Measurements from ENCODE around the gene LRRC49.

Gene LRRC49

DNA sequence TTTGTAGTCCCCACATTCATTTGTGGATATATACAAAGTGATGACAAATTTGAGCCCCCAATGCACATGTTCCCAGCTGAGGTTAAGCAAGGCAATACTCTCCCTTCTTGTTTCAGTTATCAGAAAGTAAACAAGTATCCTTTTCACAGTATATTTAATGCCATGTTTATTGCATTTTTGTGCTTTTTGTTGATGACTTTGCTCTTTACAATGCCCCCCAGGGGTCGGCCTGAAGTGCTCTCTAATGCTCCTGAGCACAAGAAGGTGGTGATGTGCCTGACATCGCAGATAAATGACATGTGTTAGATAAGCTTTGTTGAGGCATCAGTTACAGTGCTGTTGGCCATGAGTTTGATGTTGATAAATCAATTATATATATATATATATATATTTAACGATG lies 165.0 kb downstream of the LRRC49 start:
- no peak for DNase-seq

- DNase-seq = no peak
Observed at GRCh38 chr15:71060983-71061382, 168.4 kb downstream of the LRRC49 start.

GRCh38 chr15:71066983-71067382 lies 174.4 kb downstream of the LRRC49 start:
- no peak for DNase-seq

DNA sequence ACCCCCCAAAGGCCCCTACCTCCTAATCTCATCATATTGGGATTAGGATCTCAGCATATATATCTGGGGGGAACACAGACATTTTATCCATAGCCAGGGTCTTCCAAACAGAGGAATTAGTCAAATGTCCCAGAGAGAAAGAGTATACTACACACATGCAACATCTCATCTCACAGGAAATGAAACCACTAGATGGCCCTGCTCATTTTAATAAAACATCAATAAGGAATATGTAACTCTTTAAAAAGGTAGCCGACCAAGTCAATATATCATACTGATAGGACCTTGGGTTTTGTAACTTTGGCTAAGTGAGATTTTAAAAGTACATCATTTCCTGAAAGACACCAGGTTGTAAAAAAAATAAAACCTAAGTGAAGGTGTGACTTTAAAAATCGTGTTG lies 177.1 kb downstream of the LRRC49 start:
- no peak for DNase-seq

DNA sequence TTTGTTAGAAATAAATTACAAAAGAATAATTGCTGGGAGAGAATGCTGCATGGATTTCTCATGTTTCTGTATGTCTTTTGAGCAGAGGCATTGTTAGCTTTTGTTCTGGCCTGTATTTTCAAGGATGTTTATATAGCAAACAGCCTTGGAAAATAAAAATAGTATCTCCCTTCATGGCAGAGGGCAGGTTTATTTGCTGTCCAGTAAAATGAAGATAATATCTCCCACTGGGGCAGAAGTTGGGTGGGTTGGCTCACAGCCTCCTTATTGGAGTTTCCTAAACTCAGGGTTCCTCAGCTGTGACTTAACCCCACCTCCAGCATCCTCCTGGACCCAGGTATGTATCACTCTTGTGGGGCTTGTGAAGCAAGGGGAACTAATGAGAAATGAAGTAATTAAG lies 178.9 kb downstream of the LRRC49 start:
- no peak for DNase-seq

DNA sequence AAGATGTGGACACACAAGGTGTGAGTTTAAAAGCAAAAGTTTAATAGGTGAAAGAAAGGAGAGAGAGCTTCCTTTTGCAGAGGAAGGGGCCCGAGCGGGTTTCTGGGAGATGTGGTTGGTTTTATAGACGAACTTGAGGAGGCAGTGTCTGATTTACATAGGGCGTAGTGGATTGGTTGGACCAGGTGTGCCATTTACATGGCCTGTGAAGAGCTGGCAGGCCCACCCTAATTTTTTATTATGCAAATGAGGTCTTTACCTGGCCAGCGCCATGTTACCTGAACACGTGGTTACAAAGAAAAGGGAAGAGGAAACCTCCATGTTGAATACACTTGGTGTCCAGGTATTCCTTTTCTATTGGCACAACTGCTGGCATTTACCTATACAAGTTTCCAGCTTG lies 179.8 kb downstream of the LRRC49 start:
- DNase-seq = no peak

DNA sequence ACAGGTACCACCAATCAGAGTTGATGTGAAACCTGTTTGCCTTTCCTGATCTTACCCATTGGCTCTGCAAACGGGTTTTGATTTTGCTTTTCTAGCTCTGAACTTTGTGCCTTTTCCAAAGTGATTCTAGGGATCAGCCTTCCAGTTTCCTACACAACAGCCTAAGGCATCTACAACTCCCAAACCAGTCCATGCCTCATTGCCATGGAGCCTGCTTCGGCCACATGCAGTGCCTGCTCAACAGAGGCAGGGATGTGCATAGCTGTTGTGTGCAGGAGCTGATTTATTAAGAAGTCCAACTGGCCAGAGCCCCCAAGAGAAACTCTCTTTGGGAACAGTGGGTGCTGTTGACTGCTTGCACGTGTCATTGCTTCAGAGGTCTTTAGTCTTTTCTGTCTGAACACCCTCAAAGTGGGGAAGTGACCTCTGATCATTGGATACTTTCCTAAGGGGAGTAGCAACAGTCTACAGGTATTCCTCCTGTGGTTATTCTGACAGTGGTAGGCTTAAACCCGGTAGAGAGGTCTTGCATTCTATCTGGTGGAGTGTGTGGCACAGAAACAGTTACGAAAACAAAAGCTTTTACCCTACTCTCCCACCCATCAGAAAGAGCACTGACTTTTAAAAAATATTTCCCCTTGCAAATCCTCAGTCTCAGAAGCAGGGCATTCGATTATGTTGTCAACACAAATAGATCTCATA lies 186.0 kb downstream of the LRRC49 start:
- DNase-seq = no peak

DNA sequence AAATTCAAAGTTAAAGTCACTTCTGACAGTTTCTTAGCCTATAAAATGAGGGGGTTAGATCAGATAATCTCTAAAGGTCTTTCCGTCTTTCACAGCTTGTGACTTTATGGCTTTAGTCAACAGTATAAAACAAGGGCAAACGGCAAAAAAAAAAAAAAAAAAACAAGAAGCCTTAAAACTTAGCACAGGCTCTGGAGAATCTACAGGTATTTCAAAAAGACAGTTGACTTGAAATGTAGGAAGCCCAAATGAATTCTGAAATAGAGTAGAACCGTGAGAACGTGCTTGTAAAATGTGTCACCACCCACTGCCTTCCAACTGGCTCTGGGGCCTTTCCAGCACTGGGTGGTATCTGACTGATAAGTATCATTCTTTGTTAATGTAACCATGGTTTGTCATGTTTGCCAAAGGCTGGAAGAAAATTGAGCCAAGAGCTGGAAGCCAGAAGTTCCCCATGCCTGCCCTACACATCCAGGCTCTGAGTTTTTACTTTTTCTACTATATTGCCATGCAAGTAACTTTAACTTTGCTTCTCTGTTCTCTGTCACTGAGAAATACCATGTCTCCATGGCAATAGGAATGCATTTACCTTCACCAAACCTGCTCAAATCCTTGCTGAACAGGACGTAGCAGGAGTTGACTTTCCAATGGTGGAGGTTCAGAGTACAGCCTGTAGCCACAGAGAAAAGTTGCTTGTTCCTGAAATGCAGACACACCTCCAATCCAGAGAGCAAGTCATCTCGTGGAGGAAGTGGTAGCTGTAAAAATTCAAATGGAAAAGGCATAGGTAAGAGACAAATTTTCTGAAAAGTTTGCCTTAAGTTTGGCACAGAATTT lies 186.8 kb downstream of the LRRC49 start:
- DNase-seq = no peak

GRCh38 chr15:71080166-71080565 lies 187.5 kb downstream of the LRRC49 start:
- DNase-seq = no peak

- no peak for DNase-seq
Observed at GRCh38 chr15:71080705-71081104, 188.1 kb downstream of the LRRC49 start.

DNA sequence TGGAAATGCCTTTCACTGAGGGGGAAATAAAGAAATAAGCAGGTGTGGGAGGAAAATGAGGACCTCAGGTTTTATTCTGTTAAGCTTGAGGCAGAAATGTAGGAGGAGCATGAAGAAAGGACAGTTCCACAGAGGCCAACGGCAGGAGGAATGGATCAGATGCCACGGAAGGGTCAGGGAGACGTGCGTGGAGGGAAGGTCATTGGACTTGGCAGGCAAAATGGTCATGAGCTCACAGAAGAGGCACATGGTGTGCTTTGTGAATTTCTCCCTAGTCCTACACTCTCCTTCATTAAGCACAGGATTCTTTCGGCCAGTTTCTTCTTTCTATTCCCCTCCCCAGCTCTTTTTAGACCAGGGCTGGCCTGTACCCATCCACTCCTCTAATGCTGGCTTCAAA lies 190.2 kb downstream of the LRRC49 start:
- no peak for DNase-seq

DNA sequence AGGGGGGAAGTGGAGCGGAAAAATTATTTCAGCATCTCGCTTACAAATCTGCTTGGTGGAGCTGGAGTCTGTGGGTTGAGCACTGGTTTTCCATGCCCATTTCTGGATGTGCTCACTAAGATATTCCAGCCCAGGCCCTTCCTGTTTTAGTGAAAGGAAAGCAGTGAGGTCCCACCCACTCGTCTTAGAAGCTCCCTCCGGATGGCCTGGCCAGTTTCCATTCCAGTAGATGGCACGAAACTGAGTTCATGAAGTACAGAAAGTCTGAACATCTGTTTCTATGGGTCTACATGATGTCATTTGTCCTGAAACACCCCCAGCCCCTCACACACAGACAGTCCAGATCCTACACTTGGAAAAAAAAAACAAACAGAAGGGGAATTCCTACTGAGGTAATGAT lies 190.7 kb downstream of the LRRC49 start:
- no peak for DNase-seq

GRCh38 chr15:71084264-71084663 lies 191.6 kb downstream of the LRRC49 start:
- DNase-seq = no peak

DNA sequence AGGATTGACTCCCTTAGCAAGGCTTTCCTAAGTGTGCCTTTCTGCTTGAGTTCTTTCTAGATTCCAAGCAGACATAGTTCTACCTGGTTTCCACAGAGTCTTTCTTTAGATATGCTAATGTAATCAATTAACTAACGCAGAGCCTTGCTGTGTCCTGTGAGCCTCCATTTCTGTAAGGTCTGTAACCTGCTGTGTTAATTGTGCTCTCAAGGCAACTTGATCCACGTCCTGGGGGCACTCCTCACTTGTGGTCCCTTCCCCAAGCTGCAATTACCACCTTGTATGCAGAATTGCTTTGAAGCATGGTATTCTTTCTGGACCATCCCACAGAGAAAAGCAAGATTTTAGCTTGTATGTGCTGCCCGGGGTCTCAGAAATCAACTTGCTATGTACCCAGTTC lies 193.2 kb downstream of the LRRC49 start:
- no peak for DNase-seq

GRCh38 chr15:71088155-71088554 lies 195.5 kb downstream of the LRRC49 start:
- DNase-seq = no peak

DNA sequence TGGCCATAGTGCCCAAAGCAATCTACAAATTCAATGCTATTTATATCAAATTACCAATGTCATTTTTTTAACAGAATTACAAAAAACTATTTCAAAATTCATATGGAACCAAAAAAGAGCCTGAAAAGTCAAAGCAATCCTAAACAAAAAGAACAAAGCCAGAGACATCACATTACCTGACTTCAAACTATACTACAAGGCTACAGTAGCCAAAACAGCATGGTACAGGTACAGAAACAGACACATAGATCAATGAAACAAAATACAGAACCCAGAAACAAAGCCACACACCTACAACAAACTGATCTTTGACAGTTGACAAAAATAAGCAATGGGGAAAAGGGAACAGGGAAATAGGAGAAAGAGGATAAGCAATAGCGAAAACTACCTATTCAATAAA lies 196.1 kb downstream of the LRRC49 start:
- no peak for DNase-seq

DNA sequence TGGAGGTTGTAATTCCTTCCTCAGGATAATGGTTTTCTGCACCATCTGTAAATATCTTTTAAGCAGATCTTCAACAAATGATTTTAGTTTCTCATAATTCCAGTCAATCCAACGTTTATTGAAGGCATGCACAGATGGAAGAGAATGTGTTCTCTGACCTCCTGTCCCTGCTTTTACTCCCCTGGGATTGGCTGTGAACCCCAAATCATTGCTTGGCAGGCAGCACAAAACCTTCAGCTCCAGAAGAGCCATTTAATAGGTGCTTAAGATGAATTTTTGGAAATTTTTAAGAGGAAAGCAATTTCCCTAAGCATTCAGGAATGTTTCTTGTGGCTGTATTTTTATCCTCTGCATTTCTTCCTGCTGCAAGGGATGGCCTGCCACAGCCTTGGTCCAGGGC lies 197.2 kb downstream of the LRRC49 start:
- no peak for DNase-seq

- DNase-seq = no peak
Observed at GRCh38 chr15:71091601-71092000, 199.0 kb downstream of the LRRC49 start.

GRCh38 chr15:71092056-71092600 lies 199.5 kb downstream of the LRRC49 start:
- no peak for DNase-seq

DNA sequence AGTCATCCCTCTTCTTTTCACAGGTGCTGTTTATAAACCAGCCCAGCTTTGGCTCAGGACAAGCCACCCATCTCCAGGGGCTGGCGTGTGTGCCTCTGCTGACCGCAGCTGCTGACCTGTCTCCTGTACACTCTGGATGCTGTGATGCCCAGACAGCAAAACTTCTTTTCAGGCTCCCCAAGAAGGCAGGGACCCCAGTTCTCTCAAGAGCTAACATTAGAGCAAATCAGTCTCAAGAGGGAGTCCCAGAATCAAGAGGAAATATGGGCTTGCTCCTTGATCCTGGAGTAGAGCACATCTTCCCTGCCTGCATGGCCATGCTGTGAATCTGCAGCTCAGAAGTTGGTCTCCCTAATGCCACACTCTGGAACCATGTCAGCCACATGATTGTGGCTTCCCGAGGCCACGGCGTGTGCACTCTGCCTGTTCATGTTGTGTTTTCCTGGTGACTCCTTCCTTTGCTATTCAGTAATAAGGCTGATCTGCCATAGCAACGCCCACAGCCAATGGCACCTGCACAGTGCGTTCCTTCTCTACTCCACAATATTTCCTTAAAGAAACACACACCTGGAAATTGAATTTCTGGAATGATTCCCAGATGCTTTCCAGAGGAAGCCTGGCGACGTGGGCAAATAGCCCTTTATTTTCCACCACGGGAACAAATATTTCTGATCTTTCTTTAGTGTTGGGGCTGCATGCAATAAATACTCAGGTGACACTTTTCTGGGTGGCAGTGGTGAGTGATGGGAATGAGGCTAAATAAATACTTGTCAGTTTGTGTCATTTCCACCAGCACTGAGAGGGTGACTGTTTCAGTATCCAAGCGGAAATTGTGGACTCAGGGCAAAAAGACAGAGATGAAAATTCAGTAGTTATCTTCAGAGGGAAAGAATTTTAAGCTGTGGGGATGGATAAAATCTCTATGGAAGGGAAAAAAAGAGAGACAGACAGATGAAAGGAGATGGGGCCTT lies 200.7 kb downstream of the LRRC49 start:
- DNase-seq = no peak

- DNase-seq = no peak
Observed at GRCh38 chr15:71094137-71094536, 201.5 kb downstream of the LRRC49 start.

GRCh38 chr15:71096676-71097075 lies 204.1 kb downstream of the LRRC49 start:
- no peak for DNase-seq

DNA sequence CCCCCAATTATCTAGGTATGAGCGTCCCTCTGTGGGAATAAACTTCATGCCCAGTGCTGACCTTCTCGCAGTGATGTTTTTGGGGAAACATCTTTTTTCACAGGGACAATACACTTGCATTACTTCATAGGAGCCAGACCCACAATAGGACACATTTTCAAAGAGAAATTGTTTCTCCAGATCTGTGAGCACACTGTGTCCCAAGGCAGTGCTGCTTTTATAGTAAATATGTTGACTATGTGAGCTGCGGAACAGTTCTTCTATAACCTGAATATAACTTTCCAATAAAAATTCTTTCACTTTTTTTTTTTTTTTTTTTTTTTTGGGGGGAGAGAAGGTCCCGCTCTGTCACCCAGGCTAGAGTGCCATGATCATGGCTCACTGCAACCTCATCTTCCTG lies 205.3 kb downstream of the LRRC49 start:
- DNase-seq = no peak
